DND-41 (cell line): ENCODE measurements around the gene DENND2A.

Experiments used
- CTCF ChIP-seq: IDR thresholded peaks from 2 replicates; pipeline ENCODE4 v1.5.1; 2012; ENCODE audit warnings: borderline replicate concordance, low read length, moderate library complexity, mild to moderate bottlenecking; ENCODE audit not compliant: poor library complexity, severe bottlenecking; ENCODE audit errors: extremely low read depth
- EZH2 ChIP-seq: IDR thresholded peaks from 3 replicates; pipeline ENCODE4 v1.6.1; 2012; ENCODE audit warnings: borderline replicate concordance, low read depth, mild to moderate bottlenecking, moderate library complexity, low read length, inconsistent platforms; ENCODE audit not compliant: severe bottlenecking

DNA sequence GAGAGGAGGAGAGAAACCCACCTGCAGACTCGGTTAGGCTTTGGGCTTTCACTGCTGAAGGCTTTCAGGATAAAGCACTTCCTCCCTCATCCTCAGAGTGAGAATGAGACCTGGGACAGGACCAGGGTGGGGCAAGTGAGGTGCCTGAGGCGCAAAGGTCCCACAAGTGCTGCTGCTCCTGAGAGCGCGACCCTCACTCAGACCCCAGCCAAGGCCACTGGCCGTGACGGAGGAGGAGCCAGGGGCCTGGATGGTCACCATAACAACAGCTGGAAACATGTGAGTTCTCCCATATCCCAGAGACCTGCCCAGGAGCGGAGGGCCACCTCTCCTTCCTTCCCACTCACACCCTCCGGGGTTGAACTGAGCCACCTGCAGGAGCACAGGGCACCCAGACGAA is 114.4 kb downstream of the DENND2A start:
- TF ChIP-seq CTCF (no peak), EZH2 (no peak)
